Measurements from ENCODE around the gene PCIF1.

The PCIF1 gene

DNA sequence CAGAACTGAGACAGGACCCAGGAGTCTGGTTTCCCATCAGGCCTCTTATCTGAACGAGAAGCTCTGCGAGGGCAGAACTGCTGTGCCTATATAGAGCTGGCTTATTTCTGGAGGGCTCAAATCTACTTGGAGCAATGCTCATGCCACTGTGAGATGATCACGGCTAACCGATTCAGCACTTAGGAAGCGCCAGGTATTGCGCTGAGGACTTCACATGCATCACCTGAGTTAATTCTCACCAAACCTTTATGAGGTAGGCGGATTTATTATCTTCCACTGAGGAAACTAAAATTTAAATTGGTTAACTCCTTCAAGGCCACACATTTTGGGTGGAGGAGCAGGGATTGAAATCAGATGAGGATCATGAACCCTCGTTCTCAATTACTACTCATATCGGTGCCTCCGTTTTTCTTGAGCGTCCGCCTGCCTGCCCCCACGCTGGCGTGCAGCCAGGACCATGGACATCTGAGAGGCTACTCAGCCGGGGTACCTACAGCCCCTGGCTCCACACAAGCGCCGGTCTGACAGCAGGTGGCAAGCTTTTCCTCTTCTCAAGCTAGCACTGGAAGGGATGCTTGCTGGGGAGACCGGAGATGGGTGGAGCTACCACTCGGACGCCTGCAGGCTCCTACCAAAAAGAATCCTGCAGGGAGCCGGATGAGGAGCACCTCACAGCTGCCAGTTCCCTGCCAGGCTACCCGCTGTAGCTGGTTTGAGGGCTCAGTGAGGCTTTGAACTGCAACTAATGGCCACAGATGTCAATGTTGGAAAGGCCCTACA is 1.0 kb upstream of the PCIF1 start:
- Histone ChIP-seq H3K4me3 (ENCODE audit: insufficient read length, low read depth) (peak overlapping the region; percentile 98), H3K9me3 (ENCODE audit: insufficient read depth, low read length) (no peaks in the 10 kb centered on the region), H3K4me1 (ENCODE audit: insufficient read depth, insufficient read length) (peaks cover 10% of the 10 kb centered on the region), H3K9ac (ENCODE audit: insufficient read length, low read depth) (peak overlapping the region; percentile 100), H3K36me3 (ENCODE audit: insufficient read depth, insufficient read length, low read length) (peaks cover 19% of the 10 kb centered on the region), H3K27me3 (ENCODE audit: insufficient read depth, insufficient read length) (no peaks in the 10 kb centered on the region)
- peak; percentile 86 for DNase-seq (ENCODE audit: low read depth, low spot score)
- TF ChIP-seq SUZ12 (IDR thresholded peaks at IDR 0.05; ENCODE audit: extremely low read depth, insufficient read depth, insufficient read length) = no peak
- TF ChIP-seq ZNF274 (IDR thresholded peaks at IDR 0.05; ENCODE audit: low read depth, low read length) = no peak
- TF ChIP-seq YY1 (IDR thresholded peaks at IDR 0.05; ENCODE audit: insufficient read depth, insufficient read length) = no peak

- TF ChIP-seq ZNF274 (IDR thresholded peaks at IDR 0.05; ENCODE audit: low read depth, low read length) (no peak), YY1 (IDR thresholded peaks at IDR 0.05; ENCODE audit: insufficient read depth, insufficient read length) (no peak), SUZ12 (IDR thresholded peaks at IDR 0.05; ENCODE audit: extremely low read depth, insufficient read depth, insufficient read length) (no peak)
- no peaks in the 10 kb centered on the region for H3K9me3 ChIP-seq (ENCODE audit: insufficient read depth, low read length)
- H3K4me3 ChIP-seq (ENCODE audit: insufficient read length, low read depth) = peak overlapping the region; percentile 98
- H3K36me3 ChIP-seq (ENCODE audit: insufficient read depth, insufficient read length, low read length) = peaks cover 26% of the 10 kb centered on the region
- no peaks in the 10 kb centered on the region for H3K27me3 ChIP-seq (ENCODE audit: insufficient read depth, insufficient read length)
- DNase-seq (ENCODE audit: low read depth, low spot score) = no peak
- H3K9ac ChIP-seq (ENCODE audit: insufficient read length, low read depth) = peak overlapping the region; percentile 100
- peaks cover 14% of the 10 kb centered on the region for H3K4me1 ChIP-seq (ENCODE audit: insufficient read depth, insufficient read length)
These were observed 367 bp upstream of the PCIF1 start for GRCh38 chr20:45934046-45934585.

DNA sequence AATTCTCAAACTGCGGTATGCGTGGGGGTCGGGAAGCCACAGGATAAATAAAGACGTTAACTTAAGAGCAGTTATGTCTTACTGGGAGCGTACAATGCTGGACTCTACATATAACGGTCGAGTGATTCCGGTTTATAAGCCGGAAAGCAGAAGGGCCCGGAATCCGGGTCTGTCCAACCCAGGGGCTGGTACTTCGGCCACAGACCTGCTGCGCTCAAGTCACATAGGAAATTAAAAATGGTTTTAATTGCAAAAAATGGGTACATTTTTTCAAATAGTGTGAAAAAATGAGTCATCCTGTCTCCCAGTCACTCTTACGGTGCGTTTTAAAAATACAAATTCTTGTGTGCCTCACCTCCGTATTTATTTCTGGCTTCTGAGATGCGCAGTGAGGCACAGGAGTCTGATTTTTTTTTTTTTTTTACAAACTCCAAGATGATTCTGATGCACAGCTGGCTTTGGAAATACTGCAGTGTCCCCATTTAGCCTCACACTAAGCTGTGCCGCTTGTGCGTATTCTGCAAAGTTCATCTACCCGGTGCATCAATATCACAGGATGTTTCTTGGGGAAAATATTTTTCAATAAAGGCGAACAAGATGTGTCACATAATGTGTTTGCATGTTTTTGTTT is 1.0 kb downstream of the PCIF1 start:
- H3K9ac ChIP-seq (ENCODE audit: insufficient read length, low read depth) = peak overlapping the region; percentile 82
- peaks cover 40% of the 10 kb centered on the region for H3K36me3 ChIP-seq (ENCODE audit: insufficient read depth, insufficient read length, low read length)

DNA sequence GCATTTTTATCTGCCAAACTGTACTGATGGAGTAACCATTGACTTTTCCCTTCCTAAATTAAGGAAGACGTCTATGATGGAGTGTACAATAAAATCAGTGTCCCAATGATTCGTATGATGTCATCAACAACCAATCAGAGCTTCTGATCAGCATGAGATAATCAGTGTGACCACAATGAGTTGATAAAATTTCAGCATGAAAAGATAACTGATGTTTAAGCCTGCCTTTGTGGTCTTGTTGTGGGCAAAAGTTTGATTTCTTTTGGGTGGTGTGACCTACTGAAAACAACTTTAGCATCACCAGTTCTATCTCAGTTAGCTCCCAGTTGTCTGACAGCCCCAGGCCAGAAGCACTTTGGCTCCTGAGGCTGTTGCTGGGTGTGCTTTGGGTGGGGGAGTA is 3.3 kb downstream of the PCIF1 start:
- peaks cover 47% of the 10 kb centered on the region for H3K36me3 ChIP-seq (ENCODE audit: insufficient read depth, insufficient read length, low read length)
- no peak overlapping the region for H3K4me3 ChIP-seq (ENCODE audit: insufficient read length, low read depth)
- H3K9me3 ChIP-seq (ENCODE audit: insufficient read depth, low read length) = no peaks in the 10 kb centered on the region
- H3K9ac ChIP-seq (ENCODE audit: insufficient read length, low read depth) = no peak overlapping the region
- peaks cover 14% of the 10 kb centered on the region for H3K4me1 ChIP-seq (ENCODE audit: insufficient read depth, insufficient read length)
- no peak for DNase-seq (ENCODE audit: low read depth, low spot score)
- no peaks in the 10 kb centered on the region for H3K27me3 ChIP-seq (ENCODE audit: insufficient read depth, insufficient read length)
- TF ChIP-seq ZNF274 (IDR thresholded peaks at IDR 0.05; ENCODE audit: low read depth, low read length) (no peak), YY1 (IDR thresholded peaks at IDR 0.05; ENCODE audit: insufficient read depth, insufficient read length) (no peak), SUZ12 (IDR thresholded peaks at IDR 0.05; ENCODE audit: extremely low read depth, insufficient read depth, insufficient read length) (no peak)

More for the DNA sequence above, 1.0 kb downstream of the PCIF1 start:
- TF ChIP-seq ZNF274 (IDR thresholded peaks at IDR 0.05; ENCODE audit: low read depth, low read length) (no peak), YY1 (IDR thresholded peaks at IDR 0.05; ENCODE audit: insufficient read depth, insufficient read length) (no peak), SUZ12 (IDR thresholded peaks at IDR 0.05; ENCODE audit: extremely low read depth, insufficient read depth, insufficient read length) (no peak)
- H3K4me3 ChIP-seq (ENCODE audit: insufficient read length, low read depth) = peak overlapping the region; percentile 73
- no peaks in the 10 kb centered on the region for H3K9me3 ChIP-seq (ENCODE audit: insufficient read depth, low read length)
- no peak for DNase-seq (ENCODE audit: low read depth, low spot score)
- no peaks in the 10 kb centered on the region for H3K27me3 ChIP-seq (ENCODE audit: insufficient read depth, insufficient read length)
- peaks cover 14% of the 10 kb centered on the region for H3K4me1 ChIP-seq (ENCODE audit: insufficient read depth, insufficient read length)

DNA sequence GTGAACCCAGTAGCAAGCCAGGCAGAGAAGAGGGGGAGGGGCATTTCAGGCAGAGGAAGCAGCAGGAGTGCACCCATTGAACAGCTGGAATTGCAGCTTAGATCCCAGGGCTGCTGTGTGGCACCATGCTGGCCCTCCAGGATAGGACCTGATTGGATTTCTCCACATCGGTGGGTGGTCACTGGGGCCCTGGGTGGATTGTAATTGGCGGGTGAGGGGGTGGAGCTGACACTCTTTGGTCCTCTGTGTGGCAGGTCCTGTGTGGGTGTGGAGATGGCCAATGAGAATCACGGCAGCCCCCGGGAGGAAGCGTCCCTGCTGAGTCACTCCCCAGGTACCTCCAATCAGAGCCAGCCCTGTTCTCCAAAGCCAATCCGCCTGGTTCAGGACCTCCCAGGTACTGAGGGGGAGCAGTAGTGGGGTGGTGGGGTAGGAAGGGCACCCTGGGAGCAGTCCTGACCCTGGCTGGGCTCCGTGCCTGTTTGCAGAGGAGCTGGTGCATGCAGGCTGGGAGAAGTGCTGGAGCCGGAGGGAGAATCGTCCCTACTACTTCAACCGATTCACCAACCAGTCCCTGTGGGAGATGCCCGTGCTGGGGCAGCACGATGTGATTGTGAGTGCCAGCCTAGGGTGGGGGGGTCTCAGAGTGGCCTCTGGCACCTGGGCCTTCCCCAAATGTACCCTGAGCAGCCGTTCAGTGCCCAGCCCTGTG is 4.4 kb downstream of the PCIF1 start:
- Histone ChIP-seq H3K9me3 (ENCODE audit: insufficient read depth, low read length) (no peaks in the 10 kb centered on the region), H3K4me1 (ENCODE audit: insufficient read depth, insufficient read length) (peaks cover 14% of the 10 kb centered on the region), H3K36me3 (ENCODE audit: insufficient read depth, insufficient read length, low read length) (peaks cover 58% of the 10 kb centered on the region), H3K9ac (ENCODE audit: insufficient read length, low read depth) (no peak overlapping the region), H3K27me3 (ENCODE audit: insufficient read depth, insufficient read length) (no peaks in the 10 kb centered on the region), H3K4me3 (ENCODE audit: insufficient read length, low read depth) (no peak overlapping the region)
- TF ChIP-seq ZNF274 (IDR thresholded peaks at IDR 0.05; ENCODE audit: low read depth, low read length) = no peak
- TF ChIP-seq SUZ12 (IDR thresholded peaks at IDR 0.05; ENCODE audit: extremely low read depth, insufficient read depth, insufficient read length) = no peak
- no peak for TF ChIP-seq YY1 (IDR thresholded peaks at IDR 0.05; ENCODE audit: insufficient read depth, insufficient read length)
- no peak for DNase-seq (ENCODE audit: low read depth, low spot score)

- peaks cover 14% of the 10 kb centered on the region for H3K4me1 ChIP-seq (ENCODE audit: insufficient read depth, insufficient read length)
- no peaks in the 10 kb centered on the region for H3K27me3 ChIP-seq (ENCODE audit: insufficient read depth, insufficient read length)
- DNase-seq (ENCODE audit: low read depth, low spot score) = no peak
- no peak overlapping the region for H3K9ac ChIP-seq (ENCODE audit: insufficient read length, low read depth)
- H3K4me3 ChIP-seq (ENCODE audit: insufficient read length, low read depth) = no peak overlapping the region
- no peaks in the 10 kb centered on the region for H3K9me3 ChIP-seq (ENCODE audit: insufficient read depth, low read length)
- TF ChIP-seq SUZ12 (IDR thresholded peaks at IDR 0.05; ENCODE audit: extremely low read depth, insufficient read depth, insufficient read length) = no peak
- TF ChIP-seq YY1 (IDR thresholded peaks at IDR 0.05; ENCODE audit: insufficient read depth, insufficient read length) = no peak
- TF ChIP-seq ZNF274 (IDR thresholded peaks at IDR 0.05; ENCODE audit: low read depth, low read length) = no peak
- peaks cover 70% of the 10 kb centered on the region for H3K36me3 ChIP-seq (ENCODE audit: insufficient read depth, insufficient read length, low read length)
These were observed 5.6 kb downstream of the PCIF1 start for GRCh38 chr20:45940053-45940452.
